Right lung (tissue), 10 donors: ENCODE data around the gene CLRN3. TPM values are rescaled to one million over a fixed set of nuclear protein-coding genes. Genes with fewer than 3 reads are reported as not detected.

Experiments used
- DNase-seq, 2 donors: peaks; one replicate each; pipeline ENCODE4 v3.0.0-alpha.2; 2013
- long read RNA-seq, 8 donors: transcript quantifications; one replicate each; lab custom pipeline, GENCODE V29; 2026
- polyA plus RNA-seq, 5 donors: library from polyadenylated mRNA; unstranded; fragments of 120-200 nt; gene quantifications; one replicate each; pipeline versions ENCODE4 v1.2.1 to v1.2.3, GENCODE V29; 2013; ENCODE audit warnings: inconsistent platforms in 1 of 5, low replicate concordance in 1 of 5; ENCODE audit not compliant: insufficient read length in 5 of 5, insufficient read depth in 1 of 5

CLRN3 gene
- under 1 TPM in 3 of 5 donors, not detected in 2; 0.12 to 0.26 (median 0.15) TPM for polyA plus RNA-seq
- long read RNA-seq, donor 1: 0 reads
- long read RNA-seq, donor 2: 0 reads
- long read RNA-seq, donor 3: 0 reads
- long read RNA-seq, donor 4: 0 reads
- long read RNA-seq, donor 5: 0 reads
- long read RNA-seq, donor 6: 0 reads
- long read RNA-seq, donor 7: 0 reads
- long read RNA-seq, donor 8: 0 reads

GRCh38 chr10:127892743-127893142 is at the start of gene CLRN3:
Gene CLRN3, minus strand, starts transcription at chr10:127892941. Its CDS starts 157 bp downstream, at chr10:127892784.
- no peak for DNase-seq

- no peak for DNase-seq
Measured at GRCh38 chr10:127940866-127941640, 48.3 kb upstream of the CLRN3 start.

- no peak for DNase-seq
Measured at GRCh38 chr10:127939786-127940330, 47.1 kb upstream of the CLRN3 start.

GRCh38 chr10:127937915-127938463 is 45.2 kb upstream of the CLRN3 start:
- no peak for DNase-seq

- DNase-seq: no peak
Measured at GRCh38 chr10:127937069-127937468, 44.3 kb upstream of the CLRN3 start.

- DNase-seq: no peak
Measured at GRCh38 chr10:127935071-127935561, 42.4 kb upstream of the CLRN3 start.

- DNase-seq: no peak
Measured at GRCh38 chr10:127934383-127934782, 41.6 kb upstream of the CLRN3 start.

- no peak for DNase-seq
Measured at GRCh38 chr10:127933271-127933670, 40.5 kb upstream of the CLRN3 start.

GRCh38 chr10:127932521-127933270 is 40.0 kb upstream of the CLRN3 start:
- no peak for DNase-seq

- DNase-seq: no peak
Measured at GRCh38 chr10:127928021-127928806, 35.5 kb upstream of the CLRN3 start.

GRCh38 chr10:127926455-127926854 is 33.7 kb upstream of the CLRN3 start:
- DNase-seq: no peak

GRCh38 chr10:127925471-127926207 is 32.9 kb upstream of the CLRN3 start:
- no peak for DNase-seq

- no peak for DNase-seq
Measured at GRCh38 chr10:127923646-127924045, 30.9 kb upstream of the CLRN3 start.

- DNase-seq: no peak
Measured at GRCh38 chr10:127922675-127923366, 30.1 kb upstream of the CLRN3 start.

- DNase-seq: no peak
Measured at GRCh38 chr10:127922206-127922605, 29.5 kb upstream of the CLRN3 start.

GRCh38 chr10:127921753-127922145 is 29.0 kb upstream of the CLRN3 start:
- no peak for DNase-seq

- no peak for DNase-seq
Measured at GRCh38 chr10:127921075-127921752, 28.5 kb upstream of the CLRN3 start.

GRCh38 chr10:127920306-127921074 is 27.7 kb upstream of the CLRN3 start:
- no peak for DNase-seq
